Measurements from ENCODE around the gene CEP162.
"Not testable (repeated sequence)": the region's sequence is repeated elsewhere in the genome, so short reads cannot be mapped to it uniquely, and the experiment has no call there.

CEP162 gene

GRCh38 chr6:84223608-84224007 is 3.8 kb downstream of the CEP162 start:
- not testable (repeated sequence) for FAIRE-seq

GRCh38 chr6:84222426-84222825 is 5.0 kb downstream of the CEP162 start:
- FAIRE-seq = no peak

GRCh38 chr6:84220809-84221409 is 6.5 kb downstream of the CEP162 start:
- peak; percentile 95 for FAIRE-seq

- FAIRE-seq = no peak
Observed at GRCh38 chr6:84218091-84218490, 9.4 kb downstream of the CEP162 start.

- FAIRE-seq = no peak
Observed at GRCh38 chr6:84213217-84213616, 14.2 kb downstream of the CEP162 start.

- no peak for FAIRE-seq
Observed at GRCh38 chr6:84204011-84204410, 23.4 kb downstream of the CEP162 start.

GRCh38 chr6:84199987-84200386 is 27.5 kb downstream of the CEP162 start:
- FAIRE-seq = not testable (repeated sequence)

- FAIRE-seq = no peak
Observed at GRCh38 chr6:84197708-84198107, 29.7 kb downstream of the CEP162 start.

GRCh38 chr6:84193114-84193708 is 34.2 kb downstream of the CEP162 start:
- FAIRE-seq = no peak

- FAIRE-seq = no peak
Observed at GRCh38 chr6:84191802-84192201, 35.6 kb downstream of the CEP162 start.

- not testable (repeated sequence) for FAIRE-seq
Observed at GRCh38 chr6:84189356-84189755, 38.1 kb downstream of the CEP162 start.

GRCh38 chr6:84183430-84183829 is 44.0 kb downstream of the CEP162 start:
- FAIRE-seq = no peak

GRCh38 chr6:84182001-84182400 is 45.4 kb downstream of the CEP162 start:
- no peak for FAIRE-seq

GRCh38 chr6:84177241-84177640 is 50.2 kb downstream of the CEP162 start:
- no peak for FAIRE-seq

- no peak for FAIRE-seq
Observed at GRCh38 chr6:84172574-84172973, 54.9 kb downstream of the CEP162 start.

GRCh38 chr6:84172080-84172479 is 55.4 kb downstream of the CEP162 start:
- no peak for FAIRE-seq

- FAIRE-seq = no peak
Observed at GRCh38 chr6:84167457-84167856, 60.0 kb downstream of the CEP162 start.

- no peak for FAIRE-seq
Observed at GRCh38 chr6:84166395-84166794, 61.0 kb downstream of the CEP162 start.

- FAIRE-seq = not testable (repeated sequence)
Observed at GRCh38 chr6:84164328-84164727, 63.1 kb downstream of the CEP162 start.

GRCh38 chr6:84161190-84161589 is 66.3 kb downstream of the CEP162 start:
- no peak for FAIRE-seq

- no peak for FAIRE-seq
Observed at GRCh38 chr6:84156306-84156705, 71.1 kb downstream of the CEP162 start.

GRCh38 chr6:84151669-84152068 is 75.8 kb downstream of the CEP162 start:
- no peak for FAIRE-seq

- no peak for FAIRE-seq
Observed at GRCh38 chr6:84150705-84151104, 76.7 kb downstream of the CEP162 start.

GRCh38 chr6:84141521-84141920 is 85.9 kb downstream of the CEP162 start:
- FAIRE-seq = no peak

- FAIRE-seq = no peak
Observed at GRCh38 chr6:84139311-84139710, 88.1 kb downstream of the CEP162 start.
